ENCODE measurements around the gene RRAGD. TPM values are rescaled to one million over a fixed set of nuclear protein-coding genes. Genes with fewer than 3 reads are reported as not detected.

Gene RRAGD
- total and polyA plus RNA-seq, 2 of the 8 experiments (the other 6 are each of a cell fraction or from before 2014, with no cell fraction given): 7.2 to 30.8 TPM

GRCh38 chr6:89415185-89415584, 3.1 kb upstream of the RRAGD start:
- no peaks in the 10 kb centered on the region for H4K20me1 ChIP-seq (replicated peaks in 1 of 2; ENCODE audit: control insufficient read depth in 1 of 2, insufficient read depth in 2 of 2, low read length in 2 of 2)
- no peak for TF ChIP-seq TAF1 (IDR thresholded peaks at IDR 0.05; ENCODE audit: low read depth, low read length)
- no peak for TF ChIP-seq EP300 (IDR thresholded peaks at IDR 0.05; ENCODE audit: borderline replicate concordance in 1 of 2, low read depth in 2 of 2, low read length in 2 of 2)
- no peak for TF ChIP-seq JUND (IDR thresholded peaks at IDR 0.05; ENCODE audit: low read length)
- TF ChIP-seq POLR2A (IDR thresholded peaks at IDR 0.05; ENCODE audit: control extremely low read depth in 1 of 2, low read depth in 2 of 2, low read length in 2 of 2): no peak
- no peak for TF ChIP-seq SP1 (IDR thresholded peaks at IDR 0.05; ENCODE audit: low read depth, low read length)
- no peak for TF ChIP-seq EGR1 (IDR thresholded peaks at IDR 0.05; ENCODE audit: borderline replicate concordance, low read depth, low read length)
- no peak for TF ChIP-seq POU5F1 (IDR thresholded peaks at IDR 0.05; ENCODE audit: low read depth, low read length)
- TF ChIP-seq BRCA1 (IDR thresholded peaks at IDR 0.05; ENCODE audit: low read depth, low read length): no peak
- no peak for TF ChIP-seq CBX8 (IDR thresholded peaks at IDR 0.05; ENCODE audit: borderline replicate concordance, low read depth, low read length)
- no peak for TF ChIP-seq HDAC6 (IDR thresholded peaks at IDR 0.05; ENCODE audit: low read depth, low read length)
- no peak for TF ChIP-seq GTF2F1 (IDR thresholded peaks at IDR 0.05; ENCODE audit: borderline replicate concordance, low read depth, low read length)
- no peak for TF ChIP-seq FOSL1 (IDR thresholded peaks at IDR 0.05; ENCODE audit: insufficient read depth, low read depth, low read length)
- no peak for TF ChIP-seq CHD1 (IDR thresholded peaks at IDR 0.05; ENCODE audit: low read depth, low read length)
- no peak for TF ChIP-seq RAD21 (IDR thresholded peaks at IDR 0.05 in 1 of 2, conservative IDR thresholded peaks at IDR 0.05 in 1 of 2; ENCODE audit: low read depth in 2 of 2, low read length in 2 of 2)
- TF ChIP-seq ZNF274 (IDR thresholded peaks at IDR 0.05; ENCODE audit: borderline replicate concordance, extremely low read depth, low read length): no peak

More at GRCh38 chr6:89415185-89415584, 3.1 kb upstream of the RRAGD start:
- H2AFZ ChIP-seq (ENCODE audit: low read length): no peak overlapping the region
- WGBS, 2 experiments (ENCODE audit: extremely low coverage in 1 of 2, insufficient coverage in 1 of 2, insufficient read length in 1 of 2, insufficient replicate concordance in 2 of 2, low coverage in 1 of 2, low lambda C conversion rate in 2 of 2, missing lambda C conversion rate in 1 of 2): 70% methylated on average over 2 of the region's 2 CpGs; no CpG with 5 or more reads in 1 of the 2 experiments
- H3K4ac ChIP-seq (replicated peaks; ENCODE audit: insufficient read length, low read depth, low read length): no peak overlapping the region
- H2AK5ac ChIP-seq (ENCODE audit: low read depth, low read length): no peak overlapping the region
- H2BK12ac ChIP-seq (ENCODE audit: low read depth, low read length): no peak overlapping the region
- H3K79me1 ChIP-seq (ENCODE audit: low read depth, low read length): no peaks in the 10 kb centered on the region; the same call in 1 of the 2 replicates
- H3K4me3 ChIP-seq (ENCODE audit: extremely low read depth in 1 of 4, insufficient read depth in 2 of 4, low read depth in 3 of 4, low read length in 4 of 4): no peak overlapping the region
- H3K4me1 ChIP-seq (replicated peaks in 1 of 4; ENCODE audit: control insufficient read depth in 3 of 4, insufficient read depth in 4 of 4, low read length in 3 of 4): peaks cover 4 to 7% (median 5%) of the 10 kb centered on the region in 4 experiments; a peak in 6 of 7 replicates
- H3K27me3 ChIP-seq (replicated peaks in 1 of 4; ENCODE audit: control insufficient read depth in 3 of 4, extremely low read depth in 1 of 4, insufficient read depth in 3 of 4, low read length in 3 of 4): peaks cover 2 to 19% (median 16%) of the 10 kb centered on the region in 4 experiments
- peaks cover 15% of the 10 kb centered on the region for H3K23me2 ChIP-seq (ENCODE audit: low read depth, low read length)
- no peak overlapping the region for H2BK120ac ChIP-seq (replicated peaks; ENCODE audit: low read depth, low read length)
- DNase-seq (ENCODE audit: low read depth in 1 of 2, low spot score in 2 of 2) (no peak), FAIRE-seq (no peak)
- H2BK5ac ChIP-seq (ENCODE audit: low read depth, low read length): no peak overlapping the region
- H3K23ac ChIP-seq (ENCODE audit: insufficient read length): no peak overlapping the region
- no peak overlapping the region for H3K56ac ChIP-seq (replicated peaks; ENCODE audit: insufficient read length, low read depth, low read length)
- no peaks in the 10 kb centered on the region for H3K9me3 ChIP-seq (ENCODE audit: insufficient read depth in 2 of 2, low read depth in 1 of 2, low read length in 1 of 2)
- no peak overlapping the region for H4K5ac ChIP-seq (ENCODE audit: insufficient read length, low read depth, low read length)
- no peak overlapping the region for H3K18ac ChIP-seq (ENCODE audit: extremely low read depth, low read length)
- no peaks in the 10 kb centered on the region for H3K79me2 ChIP-seq (ENCODE audit: control insufficient read depth in 1 of 2, insufficient read depth in 2 of 2, low read length in 2 of 2)
- no peak overlapping the region for H2BK20ac ChIP-seq (ENCODE audit: low read length)
- H2BK15ac ChIP-seq (ENCODE audit: low read length): no peak overlapping the region
- H3K27ac ChIP-seq (ENCODE audit: low read depth, low read length): no peak overlapping the region
- ChIA-PET POLR2A (ENCODE audit: partially characterized antibody) (interaction anchor here (0.7 kb wide), 1 partner anchor 298 kb away, joined by 4 read pairs; no protein-coding TSS in a partner anchor), CTCF (ENCODE audit: partially characterized antibody) (interaction anchor here (0.8 to 4.5 kb wide), 6 partner anchors 16 to 247 kb away, joined by 3 to 25 read pairs (median 11); no protein-coding TSS in a partner anchor)
- H3K14ac ChIP-seq (ENCODE audit: insufficient read length): no peak overlapping the region
- H4K8ac ChIP-seq (ENCODE audit: extremely low read depth, insufficient read depth, low read length): no peak overlapping the region
- H3K9ac ChIP-seq (replicated peaks in 1 of 4; ENCODE audit: extremely low read depth in 1 of 4, low read depth in 3 of 4, low read length in 3 of 4): no peak overlapping the region
- no peaks in the 10 kb centered on the region for H3K36me3 ChIP-seq (ENCODE audit: control insufficient read depth in 2 of 4, insufficient read depth in 4 of 4, low read length in 3 of 4)
- H3K4me2 ChIP-seq (ENCODE audit: insufficient read depth in 1 of 2, low read depth in 2 of 2, low read length in 2 of 2): no peak overlapping the region
- no peak overlapping the region for H4K91ac ChIP-seq (replicated peaks; ENCODE audit: insufficient read length, low read length)
